Parathyroid adenoma (tissue), 2 donors: ENCODE data around the gene MCU.
"Not testable (repeated sequence)": the region's sequence is repeated elsewhere in the genome, so short reads cannot be mapped to it uniquely, and the experiment has no call there.

Experiments used
- H2AFZ ChIP-seq: fragments of 300-600 bp; sonication (generic); one replicate; pipeline ENCODE4 v1.7.0; 2017; ENCODE audit warnings: antibody characterized with exemption, mild to moderate bottlenecking
- H3K27ac ChIP-seq: fragments of 300-600 bp; sonication (generic); one replicate; pipeline ENCODE4 v1.7.0; 2017
- H3K27me3 ChIP-seq: fragments of 300-600 bp; sonication (generic); one replicate; pipeline ENCODE4 v1.7.0; 2017; ENCODE audit warnings: low read length; ENCODE audit not compliant: control insufficient read depth, insufficient read depth
- H3K36me3 ChIP-seq: fragments of 300-600 bp; sonication (generic); one replicate; pipeline ENCODE4 v1.7.0; 2017; ENCODE audit warnings: low read length; ENCODE audit not compliant: control insufficient read depth, insufficient read depth
- H3K4me1 ChIP-seq: fragments of 300-600 bp; sonication (generic); one replicate; pipeline ENCODE4 v1.7.0; 2017; ENCODE audit warnings: control low read depth
- H3K4me2 ChIP-seq: fragments of 300-600 bp; sonication (generic); one replicate; pipeline ENCODE4 v1.7.0; 2017; ENCODE audit warnings: low read length
- H3K4me3 ChIP-seq: fragments of 300-600 bp; sonication (generic); one replicate; pipeline ENCODE4 v1.7.0; 2017; ENCODE audit warnings: low read depth, low read length
- H3K79me2 ChIP-seq: fragments of 300-600 bp; sonication (generic); one replicate; pipeline ENCODE4 v1.7.0; 2017; ENCODE audit warnings: control low read depth
- H3K9ac ChIP-seq: fragments of 300-600 bp; sonication (generic); one replicate; pipeline ENCODE4 v1.7.0; 2017; ENCODE audit warnings: mild to moderate bottlenecking
- H3K9me3 ChIP-seq: fragments of 300-600 bp; sonication (generic); one replicate; pipeline ENCODE4 v1.7.0; 2017; ENCODE audit warnings: low read length; ENCODE audit not compliant: control insufficient read depth
- CTCF ChIP-seq: fragments of 300-600 bp; sonication (generic); IDR thresholded peaks from one replicate; pipeline ENCODE4 v1.7.0; 2017; ENCODE audit warnings: antibody characterized with exemption, mild to moderate bottlenecking
- donor health status: primary hyperparathyroidism.

The MCU gene

GRCh38 chr10:72736176-72736827 lies 44.4 kb downstream of the MCU start:
- H3K36me3 ChIP-seq: no peaks in the 10 kb centered on the region
- no peaks in the 10 kb centered on the region for H3K4me1 ChIP-seq
- no peaks in the 10 kb centered on the region for H3K27me3 ChIP-seq
- no peaks in the 10 kb centered on the region for H3K9me3 ChIP-seq
- no peak overlapping the region for H2AFZ ChIP-seq
- TF ChIP-seq CTCF: no peak
- no peak overlapping the region for H3K4me2 ChIP-seq
- H3K4me3 ChIP-seq: no peak overlapping the region
- H3K9ac ChIP-seq: no peak overlapping the region
- H3K27ac ChIP-seq: peak overlapping the region; percentile 8
- peaks cover 6% of the 10 kb centered on the region for H3K79me2 ChIP-seq

DNA sequence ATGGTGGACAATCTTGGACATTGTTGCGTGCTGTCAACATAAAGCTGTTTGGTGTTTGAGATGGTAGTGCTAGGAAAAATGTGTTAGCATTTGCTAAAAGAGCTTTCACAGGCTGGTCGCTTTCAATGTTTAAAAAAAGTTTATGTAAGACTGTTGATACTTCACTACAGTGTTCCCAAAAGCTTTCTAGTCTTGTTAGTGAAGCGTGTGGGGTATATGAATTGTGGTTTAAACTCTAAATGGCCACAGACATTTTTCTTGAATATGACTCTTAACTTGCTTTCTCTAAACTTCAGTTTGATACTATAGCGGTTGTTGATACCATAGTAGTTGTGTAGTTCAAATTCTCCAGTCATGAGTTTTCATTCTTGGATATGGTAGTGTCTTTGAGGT lies 44.9 kb downstream of the MCU start:
- Histone ChIP-seq H3K9ac (no peak overlapping the region), H3K36me3 (no peaks in the 10 kb centered on the region), H3K4me2 (no peak overlapping the region), H3K79me2 (peaks cover 9% of the 10 kb centered on the region), H3K27ac (peak overlapping the region; percentile 8), H2AFZ (no peak overlapping the region), H3K4me3 (no peak overlapping the region), H3K9me3 (no peaks in the 10 kb centered on the region), H3K27me3 (no peaks in the 10 kb centered on the region), H3K4me1 (no peaks in the 10 kb centered on the region)
- no peak for TF ChIP-seq CTCF

GRCh38 chr10:72737357-72737756 lies 45.4 kb downstream of the MCU start:
- H3K4me1 ChIP-seq, H3K79me2 ChIP-seq, H2AFZ ChIP-seq, H3K27ac ChIP-seq, H3K9me3 ChIP-seq, H3K27me3 ChIP-seq, H3K4me3 ChIP-seq, H3K9ac ChIP-seq, H3K4me2 ChIP-seq, H3K36me3 ChIP-seq: not testable (repeated sequence)

DNA sequence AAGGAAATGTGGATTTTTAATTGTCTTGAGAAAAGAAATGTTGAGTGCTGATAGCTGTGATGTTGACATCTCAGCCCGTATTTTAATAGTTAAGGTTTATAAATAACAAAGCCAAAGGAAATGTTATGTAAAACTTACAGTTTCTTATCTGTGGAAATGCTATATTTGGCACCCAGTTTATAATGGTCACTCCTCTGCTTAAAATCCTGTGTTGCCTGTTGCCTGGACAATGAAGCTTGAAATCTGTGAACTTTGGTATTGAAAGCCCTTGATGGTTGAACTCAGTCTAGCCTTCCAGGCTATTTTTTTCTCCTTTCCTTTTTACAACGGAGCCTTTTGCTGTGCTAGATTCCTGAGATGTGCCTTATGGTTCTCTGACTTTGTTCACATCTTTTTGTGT lies 46.5 kb downstream of the MCU start:
- Histone ChIP-seq H3K27me3 (no peaks in the 10 kb centered on the region), H3K9ac (no peak overlapping the region), H3K4me2 (peak overlapping the region; percentile 34), H3K36me3 (no peaks in the 10 kb centered on the region), H3K9me3 (no peaks in the 10 kb centered on the region), H3K4me3 (no peak overlapping the region), H3K4me1 (no peaks in the 10 kb centered on the region), H3K27ac (no peak overlapping the region), H2AFZ (no peak overlapping the region), H3K79me2 (peaks cover 9% of the 10 kb centered on the region)
- TF ChIP-seq CTCF: no peak

DNA sequence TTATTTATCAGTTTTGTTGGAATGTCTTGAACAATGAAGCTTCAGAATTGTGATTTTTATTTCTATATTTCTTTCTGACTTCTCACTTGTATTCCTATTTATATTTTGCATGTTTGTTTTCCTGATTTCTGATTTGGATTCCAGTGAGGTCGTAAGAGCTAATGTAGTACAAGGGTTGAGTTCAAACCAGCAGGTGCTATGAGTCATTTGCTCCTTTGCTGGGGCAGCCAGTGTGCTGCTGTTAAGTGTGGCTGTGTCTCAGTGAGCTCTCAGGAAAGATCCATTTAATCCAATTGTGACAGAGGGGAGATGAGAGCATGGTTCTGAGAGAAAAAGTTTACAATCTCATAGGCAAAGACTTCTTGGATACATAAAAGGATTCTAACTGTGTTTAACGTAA lies 48.6 kb downstream of the MCU start:
- Histone ChIP-seq H3K4me3 (no peak overlapping the region), H2AFZ (no peak overlapping the region), H3K9me3 (no peaks in the 10 kb centered on the region), H3K27me3 (no peaks in the 10 kb centered on the region), H3K27ac (no peak overlapping the region), H3K79me2 (peaks cover 9% of the 10 kb centered on the region), H3K36me3 (no peaks in the 10 kb centered on the region), H3K4me1 (no peaks in the 10 kb centered on the region), H3K9ac (no peak overlapping the region), H3K4me2 (no peak overlapping the region)
- no peak for TF ChIP-seq CTCF
